Right lobe of liver (tissue), 4 donors: ENCODE results near the gene FAM184A.
"Not testable (repeated sequence)": the region's sequence is repeated elsewhere in the genome, so short reads cannot be mapped to it uniquely, and the experiment has no call there.

Experiments
- CTCF ChIP-seq, 4 donors: fragments of 200-600 bp in 3 of 4; fragments of 450-650 bp in 1 of 4; IDR thresholded peaks; one replicate each; pipeline versions ENCODE4 v1.5.1 to v1.8.0; 2016 to 2022; ENCODE audit warnings: antibody characterized with exemption in 4 of 4, mild to moderate bottlenecking in 2 of 4
- POLR2A ChIP-seq: fragments of 450-650 bp; IDR thresholded peaks from one replicate; pipeline ENCODE4 v1.6.1; 2017; ENCODE audit warnings: antibody characterized with exemption, mild to moderate bottlenecking
- donor health status: DM: no; HTN: no; CAD: no.
- donor health status: DM: no; HTN: no; CAD: no.
- donor health status: DM: no; HTN: yes; CAD: no.

GRCh38 chr6:118997426-118997825 lies 81.0 kb downstream of the FAM184A start:
- TF ChIP-seq CTCF (IDR thresholded peaks at IDR 0.05); POLR2A: not testable (repeated sequence)
